ENCODE results near the gene LIX1L. TPM values are rescaled to one million over a fixed set of nuclear protein-coding genes. Genes with fewer than 3 reads are reported as not detected.
"Not testable (repeated sequence)": the region's sequence is repeated elsewhere in the genome, so short reads cannot be mapped to it uniquely, and the experiment has no call there.

The LIX1L gene
- total RNA-seq, 4 donors from 2014 or later = 3.7 to 10.7 (median 4.5) TPM

GRCh38 chr1:145936247-145936646 lies 21.6 kb downstream of the LIX1L start:
- TF ChIP-seq CTCF (IDR thresholded peaks at IDR 0.05) = no peak
- no peak for TF ChIP-seq POLR2A (IDR thresholded peaks at IDR 0.05)
- H3K4me3 ChIP-seq = no peak overlapping the region
- no peak for DNase-seq
- no peak overlapping the region for H3K27ac ChIP-seq
- H3K4me1 ChIP-seq = no peaks in the 10 kb centered on the region
- H3K27me3 ChIP-seq = no peaks in the 10 kb centered on the region
- peaks cover 0 to 27% (median 0%) of the 10 kb centered on the region in 3 donors for H3K36me3 ChIP-seq
- no peaks in the 10 kb centered on the region for H3K9me3 ChIP-seq

- no peak for TF ChIP-seq CTCF (IDR thresholded peaks at IDR 0.05)
- no peak for TF ChIP-seq POLR2A (IDR thresholded peaks at IDR 0.05)
- Histone ChIP-seq H3K4me1 (no peaks in the 10 kb centered on the region), H3K27me3 (no peaks in the 10 kb centered on the region), H3K36me3 (peaks cover 0 to 27% (median 0%) of the 10 kb centered on the region in 3 donors), H3K4me3 (no peak overlapping the region), H3K9me3 (no peaks in the 10 kb centered on the region), H3K27ac (no peak overlapping the region)
- DNase-seq = no peak
Measured at GRCh38 chr1:145935708-145936107, 22.1 kb downstream of the LIX1L start.

- Histone ChIP-seq H3K27ac (peak overlapping the region in 3 of 4 donors; percentile 3 to 67 (median 63)), H3K36me3 (peaks cover 0 to 27% (median 0%) of the 10 kb centered on the region in 3 donors)
- not testable (repeated sequence) for H3K9me3 ChIP-seq, H3K4me1 ChIP-seq, H3K4me3 ChIP-seq, H3K27me3 ChIP-seq
- DNase-seq = peak in 1 of 3 donors; percentile 31
Measured at GRCh38 chr1:145932522-145933009, 25.3 kb downstream of the LIX1L start.

GRCh38 chr1:145927916-145928643 lies 29.7 kb downstream of the LIX1L start:
- TF ChIP-seq CTCF (IDR thresholded peaks at IDR 0.05) = no peak
- TF ChIP-seq POLR2A (IDR thresholded peaks at IDR 0.05) = no peak
- Histone ChIP-seq H3K9me3 (no peaks in the 10 kb centered on the region), H3K27ac (peak overlapping the region; percentile 80 to 94 (median 85)), H3K4me3 (peak overlapping the region; percentile 55 to 72 (median 60)), H3K27me3 (no peaks in the 10 kb centered on the region), H3K36me3 (peaks cover 0 to 7% (median 0%) of the 10 kb centered on the region in 3 donors), H3K4me1 (peaks cover 2 to 17% (median 7%) of the 10 kb centered on the region in 4 donors)
- DNase-seq = peak in 1 of 3 donors; percentile 22

GRCh38 chr1:145927063-145927886 lies 30.5 kb downstream of the LIX1L start, which contains the start of gene RBM8A:
Gene RBM8A (minus strand): TSS chr1:145927484. CDS start chr1:145927426, 58 bp downstream.
- Histone ChIP-seq H3K27me3 (no peaks in the 10 kb centered on the region), H3K4me3 (peak within 1 kb of the TSS; percentile 55 to 72 (median 60)), H3K27ac (peak within 1 kb of the TSS; percentile 80 to 94 (median 85)), H3K9me3 (no peaks in the 10 kb centered on the region), H3K36me3 (peaks cover 0 to 12% (median 0%) of the 10 kb centered on the region in 3 donors), H3K4me1 (peaks cover 2 to 17% (median 7%) of the 10 kb centered on the region in 4 donors)
- TF ChIP-seq CTCF (IDR thresholded peaks at IDR 0.05) = peak; percentile 62 to 77 (median 73)
- TF ChIP-seq POLR2A (IDR thresholded peaks at IDR 0.05) = peak; percentile 98 to 99
- peak; percentile 91 to 98 (median 94) for DNase-seq

All from Peyer's patch (tissue), 4 donors.